Caco-2 (cell line): Measurements from ENCODE around the gene ZNF385A. TPM values are rescaled to one million over a fixed set of nuclear protein-coding genes. Genes with fewer than 3 reads are reported as not detected.

Experiments
- BruUV-seq: library from RNA; stranded (reverse); fragments of 400-500 nt; replicated peaks from 2 replicates; lab custom pipeline; 2021; lab: Mats Ljungman, UMichigan
- CTCF ChIA-PET: fragments of 300-600 bp; sonication (Branson Sonifier 250); formaldehyde crosslinking; loops from one replicate; lab custom pipeline; 2022; ENCODE audit warnings: antibody characterized with exemption; lab: Charles Lee
- POLR2A ChIA-PET: fragments of 300-600 bp; sonication (Branson Sonifier 250); formaldehyde crosslinking; loops from one replicate; lab custom pipeline; 2022; ENCODE audit warnings: antibody characterized with exemption; lab: Charles Lee
- DNase-seq, 2 experiments: peaks; one replicate each; pipeline versions ENCODE4 v3.0.0 to v3.0.0-alpha.2; 2020 to 2022
- H3K27me3 ChIP-seq: replicated peaks from 2 replicates; pipeline ENCODE4 v1.6.0; 2011; ENCODE audit warnings: low read length; ENCODE audit not compliant: control insufficient read depth, insufficient read depth
- H3K36me3 ChIP-seq: 2 replicates; pipeline ENCODE4 v1.5.1; 2011; ENCODE audit warnings: low read length; ENCODE audit not compliant: control insufficient read depth, insufficient read depth
- H3K4me1 ChIP-seq: fragments of 250-450 bp; sonication (Bioruptor Pico); 2 replicates; pipeline ENCODE4 v1.5.1; 2020; ENCODE audit warnings: mild to moderate bottlenecking
- H3K4me3 ChIP-seq: 2 replicates; pipeline ENCODE4 v1.5.1; 2011; ENCODE audit warnings: low read depth, mild to moderate bottlenecking, control low read depth, low read length
- H3K9me3 ChIP-seq: fragments of 250-450 bp; sonication (Bioruptor Pico); 2 replicates; pipeline ENCODE4 v1.5.1; 2020; ENCODE audit warnings: mild to moderate bottlenecking, moderate library complexity
- H3K27ac Mint-ChIP-seq: one replicate; pipeline ENCODE4 v1.8.0; 2022; ENCODE audit warnings: mixed read lengths; ENCODE audit not compliant: unreplicated experiment
- H3K27me3 Mint-ChIP-seq: one replicate; pipeline ENCODE4 v1.8.0; 2022; ENCODE audit warnings: mixed read lengths; ENCODE audit not compliant: insufficient read depth, unreplicated experiment
- H3K36me3 Mint-ChIP-seq: one replicate; pipeline ENCODE4 v1.8.0; 2022; ENCODE audit warnings: mild to moderate bottlenecking, mixed read lengths; ENCODE audit not compliant: insufficient read depth, unreplicated experiment
- H3K4me1 Mint-ChIP-seq: one replicate; pipeline ENCODE4 v1.8.0; 2022; ENCODE audit warnings: low read depth, mixed read lengths; ENCODE audit not compliant: unreplicated experiment
- H3K4me3 Mint-ChIP-seq: one replicate; pipeline ENCODE4 v1.8.0; 2022; ENCODE audit warnings: mild to moderate bottlenecking, moderate library complexity, mixed read lengths; ENCODE audit not compliant: unreplicated experiment
- H3K9me3 Mint-ChIP-seq: one replicate; pipeline ENCODE4 v1.8.0; 2022; ENCODE audit warnings: mixed read lengths; ENCODE audit not compliant: unreplicated experiment
- CTCF ChIP-seq, 2 experiments: fragments of 200-600 bp in 1 of 2; IDR thresholded peaks; 1 replicate in 1 of 2; 2 replicates in 1 of 2; pipeline versions ENCODE4 v1.5.1 to v1.8.0; 2011 to 2022; ENCODE audit warnings: antibody characterized with exemption in 1 of 2, control low read depth in 1 of 2, inconsistent platforms in 1 of 2, low read depth in 1 of 2, low read length in 1 of 2, mild to moderate bottlenecking in 1 of 2, moderate library complexity in 1 of 2; ENCODE audit not compliant: insufficient read depth in 1 of 2, severe bottlenecking in 1 of 2, unreplicated experiment in 1 of 2
- intact Hi-C: fragments of 100-400 bp; cut with micrococcal nuclease; formaldehyde crosslinking; loops from one replicate; pipeline ENCODE4 v1.10.0; 2022; ENCODE audit not compliant: unreplicated experiment
- total RNA-seq: library from RNA; stranded (reverse); gene quantifications from 2 replicates; pipeline ENCODE4 v1.2.3, GENCODE V29; 2022

ZNF385A gene
- total RNA-seq, 1 experiment from 2014 or later = 8.4 TPM

- ChIA-PET POLR2A (no interaction called here), CTCF (interaction anchor here (0.7 to 1.3 kb wide), 4 partner anchors 11 to 157 kb away, joined by 3 to 8 read pairs (median 3); no protein-coding TSS in a partner anchor)
- no peaks in the 10 kb centered on the region for H3K27me3 ChIP-seq
- H3K36me3 ChIP-seq = no peaks in the 10 kb centered on the region; the same call in 1 of the 2 replicates
- Mint-ChIP-seq H3K4me3 (no peak overlapping the region), H3K4me1 (peaks cover 10% of the 10 kb centered on the region), H3K27ac (no peak overlapping the region), H3K36me3 (no peaks in the 10 kb centered on the region), H3K27me3 (no peaks in the 10 kb centered on the region), H3K9me3 (no peaks in the 10 kb centered on the region)
- no peak for DNase-seq
- H3K4me3 ChIP-seq = no peak overlapping the region
- no peaks in the 10 kb centered on the region for H3K9me3 ChIP-seq
- no peak for TF ChIP-seq CTCF (IDR thresholded peaks at IDR 0.05; ENCODE audit: insufficient read depth in 1 of 2, low read depth in 1 of 2, low read length in 1 of 2, severe bottlenecking in 1 of 2, unreplicated experiment in 1 of 2)
- BruUV-seq = no TSS peak
- intact Hi-C loops = no loop called here
- peaks cover 5% of the 10 kb centered on the region; the same call in 1 of the 2 replicates for H3K4me1 ChIP-seq
These were observed 30.8 kb upstream of the ZNF385A start for GRCh38 chr12:54415221-54415929.

- Histone ChIP-seq H3K4me1 (no peaks in the 10 kb centered on the region), H3K9me3 (no peaks in the 10 kb centered on the region), H3K36me3 (no peaks in the 10 kb centered on the region; the same call in 1 of the 2 replicates), H3K27me3 (no peaks in the 10 kb centered on the region), H3K4me3 (no peak overlapping the region)
- ChIA-PET CTCF (no interaction called here), POLR2A (no interaction called here)
- no peaks in the 10 kb centered on the region for H3K27me3 Mint-ChIP-seq
- BruUV-seq = no TSS peak
- no peaks in the 10 kb centered on the region for H3K36me3 Mint-ChIP-seq
- H3K4me3 Mint-ChIP-seq = no peak overlapping the region
- H3K4me1 Mint-ChIP-seq = peaks cover 10% of the 10 kb centered on the region
- no peak for DNase-seq
- TF ChIP-seq CTCF (IDR thresholded peaks at IDR 0.05; ENCODE audit: insufficient read depth in 1 of 2, low read depth in 1 of 2, low read length in 1 of 2, severe bottlenecking in 1 of 2, unreplicated experiment in 1 of 2) = no peak
- no peaks in the 10 kb centered on the region for H3K9me3 Mint-ChIP-seq
- no peak overlapping the region for H3K27ac Mint-ChIP-seq
- intact Hi-C loops = no loop called here
These were observed 29.0 kb upstream of the ZNF385A start for GRCh38 chr12:54413284-54414190.

- DNase-seq = no peak
- BruUV-seq = no TSS peak
- ChIA-PET POLR2A (no interaction called here), CTCF (no interaction called here)
- H3K27me3 ChIP-seq = no peaks in the 10 kb centered on the region
- H3K4me3 ChIP-seq = no peak overlapping the region
- intact Hi-C loops = no loop called here
- H3K4me3 Mint-ChIP-seq = no peak overlapping the region
- no peak overlapping the region for H3K27ac Mint-ChIP-seq
- H3K36me3 Mint-ChIP-seq = peaks cover 5% of the 10 kb centered on the region
- no peaks in the 10 kb centered on the region for H3K9me3 Mint-ChIP-seq
- no peaks in the 10 kb centered on the region for H3K9me3 ChIP-seq
- no peak for TF ChIP-seq CTCF (IDR thresholded peaks at IDR 0.05; ENCODE audit: insufficient read depth in 1 of 2, low read depth in 1 of 2, low read length in 1 of 2, severe bottlenecking in 1 of 2, unreplicated experiment in 1 of 2)
- peaks cover 10% of the 10 kb centered on the region for H3K4me1 Mint-ChIP-seq
- no peaks in the 10 kb centered on the region for H3K4me1 ChIP-seq
- no peaks in the 10 kb centered on the region for H3K27me3 Mint-ChIP-seq
- H3K36me3 ChIP-seq = no peaks in the 10 kb centered on the region; the same call in 1 of the 2 replicates
These were observed 28.3 kb upstream of the ZNF385A start for GRCh38 chr12:54412786-54413185.
